ENCODE data around the gene UPK3A.
A peak's percentile ranks its signal among the peaks of the same experiment; 100 is the strongest.
"Not testable (repeated sequence)": the region's sequence is repeated elsewhere in the genome, so short reads cannot be mapped to it uniquely, and the experiment has no call there.

The UPK3A gene

DNA sequence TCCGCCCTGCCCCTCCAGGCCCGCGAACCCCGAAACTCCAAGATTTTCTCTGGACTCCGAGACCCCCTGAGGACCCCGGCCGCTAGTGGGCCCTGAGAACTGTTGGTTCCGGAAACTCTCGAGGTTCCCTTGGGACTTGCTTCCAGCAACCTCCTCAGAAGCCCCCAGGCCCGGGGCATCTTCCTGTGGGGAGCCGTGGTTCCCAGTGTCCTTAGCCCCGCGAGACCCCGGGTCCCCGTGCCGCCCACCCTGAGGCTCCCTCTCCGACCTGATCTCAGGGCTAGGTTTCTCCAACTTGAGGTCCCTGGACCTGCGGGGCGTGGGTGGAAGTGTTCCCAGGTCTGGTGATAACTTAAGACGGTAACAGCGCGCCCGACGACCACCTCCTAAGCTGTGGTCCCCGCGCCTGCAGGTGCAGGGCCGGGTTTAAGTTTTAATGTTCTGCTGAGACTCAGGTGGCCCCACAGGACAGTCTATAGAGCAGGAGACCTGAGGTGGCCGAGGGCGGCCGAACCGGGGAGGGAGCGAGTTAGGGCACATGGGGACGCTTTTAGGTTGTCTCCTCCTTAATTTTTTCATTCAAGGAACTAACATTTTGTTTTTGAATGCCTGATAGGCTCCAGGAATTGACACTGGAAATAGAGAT is 25.7 kb downstream of the UPK3A start:
- peak; percentile 28 to 40 for DNase-seq

DNA sequence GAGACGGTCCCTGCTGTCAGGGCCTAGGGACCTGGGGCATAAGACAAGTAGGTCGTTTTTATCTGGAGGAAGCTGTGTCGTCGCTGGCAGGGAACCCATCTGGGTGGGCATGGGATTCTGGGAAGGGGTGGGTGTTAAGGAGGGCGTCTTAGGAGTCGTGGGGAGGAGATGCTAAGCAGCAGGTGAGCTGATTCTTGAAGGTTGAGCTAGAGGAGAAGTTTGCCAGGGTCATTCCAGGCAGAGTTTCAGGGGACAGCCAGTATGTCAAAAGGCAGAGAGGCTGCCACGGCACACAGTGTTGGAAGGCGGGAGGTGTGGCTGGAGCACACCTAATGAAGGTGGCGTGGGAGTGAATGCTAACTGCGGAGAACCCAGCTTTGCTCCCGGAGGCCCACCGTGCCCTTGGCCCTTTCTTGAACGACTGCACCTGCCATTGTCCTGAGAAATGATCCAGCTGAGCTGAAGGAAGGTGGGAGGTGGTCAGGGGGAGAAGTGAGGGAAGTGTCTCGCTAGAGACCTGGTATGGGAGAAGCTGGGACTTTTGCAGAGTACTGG is 26.3 kb downstream of the UPK3A start:
- DNase-seq = no peak

DNA sequence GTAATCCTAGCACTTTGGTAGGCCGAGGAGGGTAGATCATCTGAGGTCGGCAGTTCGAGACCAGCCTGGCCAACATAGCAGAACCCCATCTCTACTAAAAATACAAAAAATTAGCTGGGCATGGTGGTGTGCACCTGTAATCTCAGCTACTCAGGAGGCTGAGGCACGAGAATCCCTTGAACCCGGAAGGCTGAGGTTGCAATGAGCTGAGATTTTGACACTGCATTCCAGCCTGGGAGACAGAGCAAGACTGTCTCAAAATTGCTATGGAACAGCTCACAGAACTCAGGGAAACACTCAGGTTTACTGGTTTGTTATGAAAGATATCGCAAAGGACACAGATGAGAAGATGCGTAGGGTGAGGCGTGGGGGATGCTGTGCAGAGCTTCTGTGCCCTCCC is 27.7 kb downstream of the UPK3A start:
- no peak for DNase-seq

DNA sequence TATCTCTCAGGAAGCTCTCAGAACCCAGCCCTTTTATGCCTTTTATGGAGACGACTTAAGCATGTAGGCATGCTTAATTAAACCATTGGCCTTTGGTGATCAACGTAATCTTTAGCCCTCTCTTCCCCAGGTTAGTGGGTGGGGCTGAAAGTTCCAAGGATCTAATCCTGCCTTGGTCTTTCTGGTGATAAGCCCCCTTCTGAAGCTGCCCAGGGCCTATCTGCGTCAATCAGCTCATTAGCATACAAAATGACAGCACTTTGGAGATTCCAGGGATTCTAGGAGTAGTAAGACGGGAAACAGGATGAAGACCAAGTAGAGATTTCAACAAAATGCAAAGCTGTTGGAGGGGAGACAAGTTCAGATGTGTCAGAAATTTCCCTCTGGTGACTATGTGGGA is 28.1 kb downstream of the UPK3A start:
- no peak for DNase-seq

DNA sequence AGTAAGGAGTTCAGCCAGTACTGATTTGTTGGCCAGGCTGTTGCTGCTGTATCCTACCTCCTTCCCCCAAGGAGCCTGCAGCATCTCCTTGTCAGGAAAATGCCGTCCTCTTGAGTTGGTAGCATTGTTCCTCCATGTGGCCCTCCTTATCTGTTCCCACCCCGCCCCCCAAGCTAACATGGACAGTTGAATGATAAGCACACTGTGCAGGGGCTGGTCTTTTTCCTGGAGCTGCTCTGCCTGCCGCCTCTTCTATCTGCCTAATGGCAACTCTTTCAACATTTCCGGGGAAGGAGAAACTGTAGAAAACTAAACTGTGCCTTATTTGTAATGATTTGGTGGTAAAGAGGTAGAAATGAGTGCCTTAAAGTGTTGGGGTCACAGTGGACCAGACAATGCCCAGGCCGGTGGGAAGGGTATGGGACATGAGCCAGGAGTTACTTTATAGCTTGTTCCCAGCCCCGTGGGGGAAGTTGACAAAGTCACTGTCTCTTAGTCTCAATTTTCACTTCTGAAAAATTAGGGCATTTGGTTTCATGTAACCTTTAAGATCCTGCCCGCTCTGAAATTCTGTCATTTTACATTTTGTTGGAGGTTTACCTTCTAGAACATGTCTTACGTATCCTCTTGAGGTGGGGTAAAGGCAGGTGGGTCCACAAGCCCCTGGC is 29.4 kb downstream of the UPK3A start:
- no peak for DNase-seq

DNA sequence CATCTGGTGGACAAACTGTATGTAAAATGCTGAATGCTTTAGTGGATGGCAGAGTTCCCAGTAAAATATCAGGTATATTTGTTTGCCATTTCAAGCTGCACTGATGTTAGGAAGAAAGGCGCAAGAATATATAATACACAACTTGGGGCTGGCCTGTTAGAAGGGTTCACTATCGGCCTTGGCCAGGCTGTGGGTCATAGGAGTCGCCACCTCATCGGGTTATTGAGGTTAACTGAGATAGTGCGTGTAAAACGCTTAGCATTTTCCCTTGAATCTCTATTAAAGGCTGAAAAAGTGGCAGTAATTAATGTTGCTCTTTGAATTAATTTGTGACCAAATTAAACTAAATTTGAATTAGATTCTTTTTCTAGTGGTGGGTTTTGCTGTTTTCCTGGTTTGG is 30.0 kb downstream of the UPK3A start:
- DNase-seq = no peak

DNA sequence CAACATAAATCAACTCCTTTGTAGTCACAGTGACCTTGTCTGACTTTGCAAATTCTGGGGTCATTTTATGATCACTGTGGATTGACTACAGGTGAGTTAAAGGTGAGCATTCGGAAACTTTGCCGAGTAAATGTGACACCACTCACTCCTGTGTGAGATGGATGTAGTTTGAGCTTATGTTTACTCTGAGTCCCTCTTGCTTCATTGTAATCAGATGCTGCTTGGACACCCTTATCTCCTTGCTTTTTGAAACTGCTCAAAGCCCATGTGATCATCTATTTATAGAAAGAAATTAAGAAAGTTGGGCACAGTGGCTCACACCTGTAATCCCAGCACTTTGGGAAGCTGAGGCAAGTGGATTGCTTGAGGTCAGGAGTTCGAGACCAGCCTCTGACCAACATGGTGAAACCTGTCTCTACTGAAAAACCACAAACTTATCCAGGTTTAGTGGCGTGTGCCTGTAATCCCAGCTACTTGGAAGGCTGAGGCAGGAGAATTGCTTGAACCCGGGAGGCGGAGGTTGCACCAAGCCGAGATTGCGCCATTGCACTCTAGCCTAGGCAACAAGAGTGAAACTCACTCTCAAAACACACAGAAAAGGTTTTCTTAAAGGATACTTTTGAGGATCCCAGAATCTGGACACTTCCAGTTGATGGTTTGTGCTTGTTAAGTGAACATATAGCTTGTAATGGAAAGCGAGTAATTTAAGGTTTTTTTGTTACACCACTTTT is 32.2 kb downstream of the UPK3A start:
- DNase-seq = no peak

DNA sequence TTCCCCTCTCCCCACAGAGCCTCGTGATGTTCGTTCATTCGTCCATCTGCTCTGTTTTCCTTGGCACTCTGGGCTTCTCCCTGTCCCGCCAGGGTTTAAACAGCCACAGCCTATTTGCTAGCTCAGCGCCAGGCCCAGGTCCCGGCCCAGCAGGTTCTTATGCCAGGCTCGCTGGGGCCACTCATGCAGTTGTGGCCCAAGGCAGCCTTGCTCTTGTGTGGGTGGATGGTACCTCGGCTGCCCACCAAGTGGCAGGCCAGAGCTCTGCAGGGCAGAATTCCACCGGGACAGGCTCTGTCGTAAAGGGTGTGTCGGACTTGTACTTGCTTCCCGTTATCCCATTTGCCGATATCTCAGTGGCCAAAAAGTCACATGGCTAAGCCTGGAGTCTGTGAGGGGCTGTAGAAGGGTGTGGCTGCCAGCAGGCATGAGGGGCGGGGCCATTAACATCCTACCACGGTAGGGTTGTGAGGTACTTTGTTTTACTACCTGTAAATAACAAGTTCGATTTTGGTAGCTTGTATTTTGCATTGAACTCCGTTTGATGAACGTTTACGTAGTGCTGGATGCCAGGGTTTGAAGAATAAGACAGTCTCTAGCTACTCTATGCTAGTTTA is 32.9 kb downstream of the UPK3A start:
- DNase-seq = no peak

DNA sequence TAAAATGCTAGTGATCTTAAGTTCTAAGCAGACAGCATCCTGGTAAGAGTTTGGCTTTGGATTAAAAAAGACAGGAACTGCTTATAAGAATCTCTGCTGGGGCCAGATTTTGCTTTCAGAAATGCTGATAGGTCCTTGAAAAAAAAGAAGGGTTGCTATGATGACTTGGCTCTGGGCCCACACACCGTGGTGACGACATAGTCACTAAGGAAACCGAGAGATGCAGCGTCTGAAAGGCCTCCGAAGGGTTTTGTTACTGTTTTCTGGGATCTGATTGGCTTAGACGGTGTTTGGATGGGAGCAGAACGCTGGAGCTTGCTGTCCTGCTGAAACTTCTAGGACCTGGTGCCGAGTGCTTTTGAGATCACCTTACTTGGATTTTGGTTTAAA is 33.4 kb downstream of the UPK3A start:
- peak; percentile 84 to 85 for DNase-seq

DNA sequence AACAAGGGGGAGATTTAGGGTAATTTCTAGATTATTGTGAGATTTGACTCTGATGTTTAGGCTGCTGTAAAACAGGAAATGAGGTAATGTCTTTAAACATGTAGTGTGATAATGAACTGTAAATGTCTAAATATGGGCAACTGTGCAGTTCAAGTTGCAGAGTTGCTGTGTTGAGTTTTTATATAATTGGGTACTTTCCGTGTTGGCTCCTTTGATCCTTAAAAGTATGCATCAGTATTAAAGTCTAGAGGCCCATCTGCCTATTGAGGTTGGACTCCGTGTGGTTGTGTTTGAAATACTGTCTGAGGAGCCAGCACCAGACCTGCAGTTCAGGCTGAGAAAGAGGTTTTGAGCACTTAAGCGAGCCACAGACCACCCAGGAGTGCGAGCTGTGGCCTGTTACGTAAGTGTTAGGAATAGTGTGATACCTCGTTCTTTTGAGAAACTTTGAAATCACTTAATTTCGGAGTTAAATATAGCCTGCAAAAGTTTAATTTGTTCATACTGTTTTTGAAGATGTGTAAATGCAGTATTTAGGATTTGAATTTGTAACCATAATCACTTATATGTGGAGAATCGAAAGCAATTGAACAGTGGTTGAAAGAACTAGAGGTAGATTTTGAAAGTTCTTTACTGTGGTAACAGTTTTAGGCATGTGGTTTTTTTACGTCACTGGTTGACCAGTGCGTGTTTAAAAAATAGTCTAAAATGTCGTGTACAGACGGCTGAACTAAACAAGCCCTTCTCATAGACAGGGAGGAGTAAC is 34.0 kb downstream of the UPK3A start:
- peak; percentile 23 to 48 for DNase-seq

DNA sequence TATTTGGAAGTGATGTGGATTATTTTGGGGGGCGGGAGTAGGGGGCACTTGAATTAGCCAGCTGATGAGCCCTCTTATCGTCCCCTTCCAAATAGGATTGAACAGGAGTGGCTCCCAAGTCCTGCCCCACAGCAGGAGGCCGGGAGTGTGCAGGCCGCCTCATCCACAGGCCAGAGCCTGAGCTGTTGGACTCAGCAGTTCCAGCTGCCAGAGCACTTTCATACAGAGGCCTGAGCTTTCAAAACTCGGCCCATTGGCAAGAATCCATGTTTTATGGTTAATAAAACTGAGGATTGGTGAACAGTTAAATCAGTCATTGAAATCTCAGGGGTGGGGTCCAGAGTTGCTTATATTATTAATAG is 34.6 kb downstream of the UPK3A start:
- DNase-seq = no peak

DNA sequence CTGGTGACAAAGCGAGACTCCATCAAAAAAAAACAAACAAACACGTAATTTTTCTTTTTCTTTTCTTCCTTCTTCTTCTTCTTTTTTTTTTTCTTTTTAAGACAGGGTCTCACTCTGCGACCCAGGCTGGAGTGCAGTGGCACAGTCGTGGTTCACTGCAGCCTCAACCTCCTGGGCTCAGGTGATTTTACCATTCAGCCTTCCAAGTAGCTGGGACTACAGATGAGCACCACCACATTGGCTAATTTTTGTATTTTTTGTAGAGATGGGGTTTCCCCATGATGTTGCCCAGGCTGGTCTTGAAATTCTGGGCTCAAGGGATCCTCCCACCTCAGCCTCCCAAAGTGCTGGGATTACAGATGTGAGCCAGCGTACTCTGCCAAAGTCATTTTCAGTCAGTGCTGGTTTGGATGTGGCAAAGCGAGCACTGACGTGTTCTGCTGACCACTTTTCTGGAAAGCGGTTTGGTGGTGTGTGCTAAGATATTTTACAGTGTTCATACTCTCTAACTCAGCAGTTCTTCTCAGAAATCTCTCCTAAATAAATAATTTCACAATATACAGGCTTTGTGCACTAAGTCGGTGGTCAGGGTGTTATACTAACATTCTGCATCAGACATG is 35.7 kb downstream of the UPK3A start:
- DNase-seq = no peak

DNA sequence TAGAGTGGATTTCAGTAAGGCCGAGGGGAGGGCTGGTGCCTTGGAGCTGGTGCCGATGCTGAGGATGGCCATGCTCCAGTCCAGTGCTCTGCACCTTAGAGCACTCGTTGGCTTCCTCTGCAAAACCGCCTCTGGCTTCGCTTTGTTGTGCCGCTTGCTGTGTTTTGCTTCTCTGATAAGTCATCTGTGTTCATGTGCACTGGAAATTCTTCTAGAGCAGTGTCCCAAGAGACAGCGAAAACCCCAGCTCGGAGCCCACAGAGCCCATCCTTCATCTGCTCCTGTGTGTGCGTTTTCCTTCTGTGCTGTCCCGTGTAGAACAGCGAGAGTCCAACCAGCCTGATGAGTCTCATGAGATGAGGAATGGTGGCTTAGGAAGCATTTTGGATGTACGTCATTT is 37.1 kb downstream of the UPK3A start:
- no peak for DNase-seq

DNA sequence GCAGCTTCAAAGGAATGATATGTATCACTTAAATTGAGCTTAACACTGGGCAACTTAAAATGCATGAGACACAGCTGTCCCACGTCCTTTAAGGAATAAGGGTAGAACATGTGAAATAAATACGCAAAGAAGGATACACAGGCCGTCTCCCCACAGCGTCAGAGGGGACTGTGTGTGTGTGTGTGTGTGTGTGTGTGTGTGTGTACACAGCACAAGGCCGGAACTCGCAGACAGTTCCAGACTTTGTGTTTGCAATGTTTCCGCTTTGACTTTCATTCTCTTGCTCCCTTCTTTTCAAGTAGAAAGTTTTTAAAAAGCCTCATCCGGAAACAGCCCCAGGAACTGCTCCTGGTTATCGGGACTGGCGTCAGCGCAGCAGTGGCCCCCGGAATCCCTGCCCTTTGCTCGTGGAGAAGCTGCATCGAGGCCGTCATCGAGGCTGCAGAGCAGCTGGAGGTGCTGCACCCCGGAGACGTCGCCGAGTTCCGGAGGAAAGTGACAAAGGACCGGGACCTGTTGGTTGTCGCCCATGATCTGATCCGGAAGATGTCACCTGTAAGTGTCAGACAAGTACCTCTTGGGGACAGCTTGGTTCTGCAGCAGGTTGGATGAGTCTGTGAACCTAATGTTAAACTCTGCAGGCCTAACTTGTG is 38.2 kb downstream of the UPK3A start:
- no peak for DNase-seq

DNA sequence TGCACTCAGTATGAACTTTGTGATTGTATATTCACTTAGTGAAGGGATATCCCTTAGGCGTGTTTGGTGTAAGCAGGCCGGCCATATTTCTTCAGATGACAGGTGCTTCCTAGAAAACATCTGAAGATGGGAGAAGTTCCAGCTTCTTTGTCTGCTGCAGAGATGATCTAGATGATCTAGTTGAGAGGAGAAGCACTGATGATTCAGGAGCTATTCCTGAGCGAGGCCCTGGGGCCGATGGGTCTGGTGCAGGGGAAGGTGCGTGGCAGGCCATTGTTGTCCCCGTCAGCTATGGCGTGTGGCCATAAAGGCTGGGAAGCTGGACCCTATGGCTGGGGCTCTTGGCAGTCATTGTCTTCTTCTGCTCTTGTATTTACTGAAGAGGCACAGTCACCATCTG is 38.9 kb downstream of the UPK3A start:
- DNase-seq = no peak

DNA sequence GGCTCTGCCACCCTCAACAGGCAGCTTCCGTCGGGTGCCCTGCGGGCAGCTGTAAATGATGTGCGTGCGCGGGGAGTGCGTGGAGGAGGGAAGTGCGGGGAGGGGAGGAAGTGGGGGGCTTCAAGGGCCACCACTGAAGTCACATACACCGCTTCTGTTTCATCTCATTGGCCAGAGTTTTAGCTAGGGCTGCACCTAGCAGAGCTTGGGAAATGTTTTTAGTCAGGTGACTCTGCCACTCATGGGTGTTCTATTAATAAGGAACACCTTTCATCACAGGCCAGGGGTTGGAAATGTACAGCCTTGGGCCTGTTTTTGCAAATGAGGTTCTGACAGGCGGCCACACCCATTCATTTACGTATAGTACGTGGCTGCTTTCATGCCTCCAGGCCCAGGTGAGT is 39.6 kb downstream of the UPK3A start:
- no peak for DNase-seq

DNA sequence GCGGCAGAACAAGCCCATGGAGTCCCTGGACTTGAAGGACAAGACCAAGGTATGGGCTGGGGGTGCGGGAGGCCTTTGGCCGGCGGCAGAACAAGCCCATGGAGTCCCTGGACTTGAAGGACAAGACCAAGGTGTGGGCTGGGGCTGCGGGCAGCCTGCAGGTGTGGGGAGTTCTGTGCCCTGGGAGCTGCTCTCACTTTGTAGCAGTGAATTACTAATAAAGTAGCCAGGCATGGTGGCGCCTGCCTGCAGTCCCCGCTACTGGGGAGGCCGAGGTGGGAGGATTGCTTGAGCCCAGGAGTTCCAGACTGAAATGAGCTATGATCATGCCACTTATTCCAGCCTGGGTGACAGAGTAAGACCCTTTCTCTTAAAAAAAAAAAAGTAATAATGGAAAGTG is 43.5 kb downstream of the UPK3A start:
- DNase-seq = not testable (repeated sequence)

DNA sequence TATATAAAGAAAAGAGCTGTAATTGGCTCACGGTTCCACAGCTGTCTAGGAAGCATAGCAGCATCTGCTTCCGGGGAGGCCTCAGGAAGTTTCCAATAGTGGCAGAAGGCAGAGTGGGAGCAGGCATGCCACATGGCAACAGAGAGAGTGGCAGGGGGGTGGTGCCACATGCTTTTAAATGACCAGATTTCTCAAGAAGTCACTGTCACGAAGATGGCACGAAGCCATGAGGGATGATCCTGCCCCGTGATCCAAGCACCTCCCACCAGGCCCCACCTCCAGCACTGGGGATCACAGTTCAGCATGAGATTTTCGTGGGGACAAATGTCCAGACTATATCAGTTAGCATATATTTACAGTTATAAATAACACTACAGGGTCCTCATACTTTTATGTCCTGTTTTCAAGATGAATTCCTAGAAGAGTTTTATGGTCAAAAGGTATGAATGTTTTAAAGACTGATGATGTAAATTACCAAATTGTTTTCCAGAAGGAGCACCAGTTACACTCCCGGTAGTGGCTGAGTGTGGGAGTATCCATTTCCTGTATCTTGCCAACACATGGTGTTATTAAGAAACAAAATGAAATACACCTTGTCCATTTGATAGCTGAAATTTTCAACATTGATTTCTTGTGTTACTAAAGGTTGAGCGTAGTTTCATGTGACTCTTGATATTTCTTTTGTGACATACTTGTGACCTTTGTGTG is 44.2 kb downstream of the UPK3A start:
- DNase-seq = no peak

DNA sequence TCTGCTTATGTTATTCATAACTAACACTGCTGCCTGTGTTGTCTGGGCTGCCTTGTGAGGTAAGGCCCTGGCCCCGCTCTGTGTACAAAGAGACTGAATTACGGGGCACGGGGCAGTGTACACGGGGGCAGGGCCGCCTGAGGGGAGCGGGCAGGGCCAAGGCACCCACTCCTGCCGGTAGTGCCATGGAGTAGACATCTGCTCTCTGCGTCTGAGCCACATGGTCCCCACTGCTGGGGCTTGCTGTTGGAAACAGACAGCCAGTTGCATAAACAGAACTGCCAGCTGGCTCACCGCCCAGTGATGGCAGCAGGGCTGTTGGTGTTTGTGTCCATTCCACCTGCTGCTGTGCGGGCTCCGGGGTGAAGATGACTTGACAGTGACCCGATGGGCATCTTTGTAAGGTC is 44.8 kb downstream of the UPK3A start:
- DNase-seq = no peak

DNA sequence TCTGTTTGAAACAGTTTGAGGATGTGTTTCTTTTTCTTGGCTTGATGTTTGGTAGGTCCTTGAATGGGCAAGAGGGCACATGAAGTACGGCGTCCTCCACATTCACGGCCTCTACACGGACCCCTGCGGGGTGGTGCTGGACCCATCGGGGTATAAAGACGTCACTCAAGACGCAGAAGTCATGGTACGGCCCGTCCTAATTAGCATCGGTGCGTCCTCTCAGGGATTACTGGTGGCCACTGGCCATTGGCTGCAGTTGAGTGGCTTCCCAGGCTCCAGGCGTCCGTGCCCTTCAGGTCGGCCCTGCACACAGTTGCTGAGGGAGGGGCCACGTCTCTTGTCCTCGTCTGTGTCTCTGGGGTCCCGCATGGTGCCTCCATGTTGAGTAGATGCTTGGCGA is 45.8 kb downstream of the UPK3A start:
- no peak for DNase-seq

DNA sequence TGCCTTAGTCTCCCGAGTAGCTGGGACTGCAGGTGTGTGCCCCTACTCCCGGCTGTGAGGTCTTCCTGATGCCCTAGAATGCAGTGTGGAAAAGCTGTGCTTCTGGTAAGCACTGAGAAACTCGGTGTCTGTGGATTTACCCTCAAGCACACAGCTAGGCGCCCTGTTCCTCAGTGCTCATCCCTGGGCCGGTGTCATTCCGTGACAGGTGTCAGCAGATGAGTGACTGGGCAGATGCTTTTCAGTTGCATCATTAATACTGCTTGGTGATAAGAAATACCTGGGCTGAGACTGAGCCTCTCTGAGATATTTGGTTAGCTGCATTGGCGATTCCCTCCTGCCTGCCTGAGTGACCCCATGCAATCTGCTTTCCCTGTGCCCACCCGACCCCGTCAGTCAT is 46.7 kb downstream of the UPK3A start:
- DNase-seq = no peak

Measured in stimulated activated CD4-positive, alpha-beta T cell treated with anti-CD3 and anti-CD28 coated beads, Interleukin-2, amount 100 ng/mL, for 24 hours (primary cell).